ENCODE results near the gene JMJD1C. TPM values are rescaled to one million over a fixed set of nuclear protein-coding genes. Genes with fewer than 3 reads are reported as not detected.

The JMJD1C gene
- total RNA-seq, 1 experiment from 2014 or later: 89.7 TPM

- intact Hi-C loops (cut with micrococcal nuclease; ENCODE audit: unreplicated experiment): no loop called here
- POLR2A ChIA-PET: no interaction called here
- no peak for TF ChIP-seq CTCF (IDR thresholded peaks at IDR 0.05; ENCODE audit: insufficient read depth in 1 of 2, low read depth in 1 of 2, low read length in 1 of 2, severe bottlenecking in 1 of 2, unreplicated experiment in 1 of 2)
- Mint-ChIP-seq H3K4me3 (ENCODE audit: unreplicated experiment) (no peak overlapping the region), H3K27ac (ENCODE audit: unreplicated experiment) (no peak overlapping the region), H3K9me3 (ENCODE audit: unreplicated experiment) (peaks cover 9% of the 10 kb centered on the region), H3K27me3 (ENCODE audit: insufficient read depth, unreplicated experiment) (no peaks in the 10 kb centered on the region), H3K36me3 (ENCODE audit: insufficient read depth, unreplicated experiment) (peaks cover 21% of the 10 kb centered on the region), H3K4me1 (ENCODE audit: low read depth, unreplicated experiment) (no peaks in the 10 kb centered on the region)
- Histone ChIP-seq H3K4me1 (no peaks in the 10 kb centered on the region), H3K27me3 (replicated peaks; ENCODE audit: control insufficient read depth, insufficient read depth, low read length) (no peaks in the 10 kb centered on the region), H3K4me3 (ENCODE audit: low read depth, low read length) (no peak overlapping the region), H3K9me3 (no peaks in the 10 kb centered on the region), H3K36me3 (ENCODE audit: control insufficient read depth, insufficient read depth, low read length) (no peaks in the 10 kb centered on the region)
- no TSS peak for BruUV-seq (replicated peaks)
- no peak for DNase-seq
- CTCF ChIA-PET: no interaction called here
Measured at GRCh38 chr10:63396133-63396761, 69.5 kb downstream of the JMJD1C start.

- H3K27ac Mint-ChIP-seq (ENCODE audit: unreplicated experiment): no peak overlapping the region
Measured at GRCh38 chr10:63393050-63393449, 72.7 kb downstream of the JMJD1C start.

GRCh38 chr10:63392224-63392623 is 73.6 kb downstream of the JMJD1C start:
- Mint-ChIP-seq H3K9me3 (ENCODE audit: unreplicated experiment) (peaks cover 29% of the 10 kb centered on the region), H3K36me3 (ENCODE audit: insufficient read depth, unreplicated experiment) (peaks cover 33% of the 10 kb centered on the region), H3K27ac (ENCODE audit: unreplicated experiment) (no peak overlapping the region), H3K4me3 (ENCODE audit: unreplicated experiment) (no peak overlapping the region), H3K4me1 (ENCODE audit: low read depth, unreplicated experiment) (peaks cover 9% of the 10 kb centered on the region), H3K27me3 (ENCODE audit: insufficient read depth, unreplicated experiment) (no peaks in the 10 kb centered on the region)
- no peak for TF ChIP-seq CTCF (IDR thresholded peaks at IDR 0.05; ENCODE audit: insufficient read depth in 1 of 2, low read depth in 1 of 2, low read length in 1 of 2, severe bottlenecking in 1 of 2, unreplicated experiment in 1 of 2)
- BruUV-seq (replicated peaks): no TSS peak
- H3K27me3 ChIP-seq (replicated peaks; ENCODE audit: control insufficient read depth, insufficient read depth, low read length): no peaks in the 10 kb centered on the region
- no peaks in the 10 kb centered on the region for H3K9me3 ChIP-seq
- no peaks in the 10 kb centered on the region for H3K36me3 ChIP-seq (ENCODE audit: control insufficient read depth, insufficient read depth, low read length)
- H3K4me1 ChIP-seq: peaks cover 6% of the 10 kb centered on the region
- no peak for DNase-seq
- intact Hi-C loops (cut with micrococcal nuclease; ENCODE audit: unreplicated experiment): no loop called here
- no peak overlapping the region for H3K4me3 ChIP-seq (ENCODE audit: low read depth, low read length)
- POLR2A ChIA-PET: no interaction called here
- CTCF ChIA-PET: no interaction called here

More at GRCh38 chr10:63393050-63393449, 72.7 kb downstream of the JMJD1C start:
- Histone ChIP-seq H3K4me3 (ENCODE audit: low read depth, low read length) (no peak overlapping the region), H3K4me1 (peaks cover 6% of the 10 kb centered on the region), H3K27me3 (replicated peaks; ENCODE audit: control insufficient read depth, insufficient read depth, low read length) (no peaks in the 10 kb centered on the region), H3K36me3 (ENCODE audit: control insufficient read depth, insufficient read depth, low read length) (no peaks in the 10 kb centered on the region), H3K9me3 (no peaks in the 10 kb centered on the region)
- intact Hi-C loops (cut with micrococcal nuclease; ENCODE audit: unreplicated experiment): no loop called here
- Mint-ChIP-seq H3K9me3 (ENCODE audit: unreplicated experiment) (peaks cover 29% of the 10 kb centered on the region), H3K36me3 (ENCODE audit: insufficient read depth, unreplicated experiment) (peaks cover 33% of the 10 kb centered on the region), H3K27me3 (ENCODE audit: insufficient read depth, unreplicated experiment) (no peaks in the 10 kb centered on the region), H3K4me3 (ENCODE audit: unreplicated experiment) (no peak overlapping the region), H3K4me1 (ENCODE audit: low read depth, unreplicated experiment) (peaks cover 9% of the 10 kb centered on the region)
- ChIA-PET POLR2A (no interaction called here), CTCF (no interaction called here)
- BruUV-seq (replicated peaks): no TSS peak
- no peak for TF ChIP-seq CTCF (IDR thresholded peaks at IDR 0.05; ENCODE audit: insufficient read depth in 1 of 2, low read depth in 1 of 2, low read length in 1 of 2, severe bottlenecking in 1 of 2, unreplicated experiment in 1 of 2)
- no peak for DNase-seq

Data from Caco-2 (cell line).